ENCODE data around the gene RUNX2.

DNA sequence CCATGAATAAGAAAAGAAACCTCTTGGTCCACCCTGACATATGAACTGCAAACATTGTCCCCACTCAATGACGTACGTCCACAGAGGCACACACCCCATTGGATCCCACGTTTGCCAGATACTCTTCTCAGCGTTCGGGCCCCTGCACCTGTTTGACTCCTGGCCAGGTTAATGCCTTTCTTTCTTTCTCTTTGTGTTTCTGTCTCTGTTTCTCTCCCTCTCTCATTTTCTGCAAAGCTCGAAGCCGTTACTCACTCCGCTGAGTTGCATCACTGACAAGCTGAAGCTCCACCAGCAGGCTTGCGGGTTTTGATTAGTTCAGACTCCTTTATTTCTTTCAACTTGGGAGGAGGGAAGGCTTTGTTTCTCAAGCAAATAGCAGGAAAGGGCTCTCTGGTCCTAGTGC lies 185.1 kb downstream of the RUNX2 start:
- TF ChIP-seq GATA3 (IDR thresholded peaks at IDR 0.05; ENCODE audit: low read depth, low read length) = no peak
- no peak for TF ChIP-seq GATA2 (IDR thresholded peaks at IDR 0.05; ENCODE audit: low read depth, low read length)

All from SH-SY5Y (cell line).